OCI-LY7 (cell line): ENCODE data around the gene MGAT5B.

Experiments used
- EZH2phosphoT487 ChIP-seq: fragments of 200-600 bp; sonication (generic); IDR thresholded peaks from 2 replicates; pipeline ENCODE4 v1.6.1; 2018; ENCODE audit warnings: low read depth, borderline replicate concordance, mild to moderate bottlenecking, mixed run types, antibody characterized with exemption, low read length, moderate library complexity, mixed read lengths
- TF ChIP-seq, protein P1 (sequence below): fragments of 200-600 bp; sonication (generic); conservative IDR thresholded peaks from 2 replicates; pipeline ENCODE4 v1.5.1; 2014; ENCODE audit warnings: mild to moderate bottlenecking, antibody characterized with exemption, low read length, moderate library complexity, mixed read lengths

DNA sequence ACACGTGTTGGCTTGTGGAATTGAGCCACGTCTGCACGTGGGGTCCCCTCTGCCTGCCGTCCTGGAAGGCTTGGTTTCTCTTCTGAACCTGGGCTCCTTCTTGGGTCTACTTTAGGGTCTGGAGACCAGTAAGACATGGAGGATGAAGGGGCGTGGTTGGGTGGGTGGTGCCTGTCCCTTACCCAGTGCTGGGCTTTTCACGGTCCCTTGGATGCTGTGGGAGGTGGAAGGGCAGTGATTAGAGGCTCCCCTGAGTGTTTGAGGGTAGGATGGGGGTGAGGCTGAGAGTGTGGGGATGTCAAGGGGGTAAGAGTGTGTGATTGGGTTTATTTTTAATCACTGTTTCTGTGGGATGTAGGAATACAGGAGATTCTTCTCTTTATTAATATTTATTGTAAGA is 38.3 kb downstream of the MGAT5B start:
- TF ChIP-seq, protein P1, sequence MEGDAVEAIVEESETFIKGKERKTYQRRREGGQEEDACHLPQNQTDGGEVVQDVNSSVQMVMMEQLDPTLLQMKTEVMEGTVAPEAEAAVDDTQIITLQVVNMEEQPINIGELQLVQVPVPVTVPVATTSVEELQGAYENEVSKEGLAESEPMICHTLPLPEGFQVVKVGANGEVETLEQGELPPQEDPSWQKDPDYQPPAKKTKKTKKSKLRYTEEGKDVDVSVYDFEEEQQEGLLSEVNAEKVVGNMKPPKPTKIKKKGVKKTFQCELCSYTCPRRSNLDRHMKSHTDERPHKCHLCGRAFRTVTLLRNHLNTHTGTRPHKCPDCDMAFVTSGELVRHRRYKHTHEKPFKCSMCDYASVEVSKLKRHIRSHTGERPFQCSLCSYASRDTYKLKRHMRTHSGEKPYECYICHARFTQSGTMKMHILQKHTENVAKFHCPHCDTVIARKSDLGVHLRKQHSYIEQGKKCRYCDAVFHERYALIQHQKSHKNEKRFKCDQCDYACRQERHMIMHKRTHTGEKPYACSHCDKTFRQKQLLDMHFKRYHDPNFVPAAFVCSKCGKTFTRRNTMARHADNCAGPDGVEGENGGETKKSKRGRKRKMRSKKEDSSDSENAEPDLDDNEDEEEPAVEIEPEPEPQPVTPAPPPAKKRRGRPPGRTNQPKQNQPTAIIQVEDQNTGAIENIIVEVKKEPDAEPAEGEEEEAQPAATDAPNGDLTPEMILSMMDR, result no peak
- TF ChIP-seq EZH2phosphoT487, result no peak
